Suppressor macrophage treated with lipopolysaccharide for 4 hours (primary cell): ENCODE results near the gene UPK1A.
"Not testable (repeated sequence)": the region's sequence is repeated elsewhere in the genome, so short reads cannot be mapped to it uniquely, and the experiment has no call there.

ENCODE experiments used
- DNase-seq: peaks from one replicate; pipeline ENCODE4 v3.0.0-alpha.2; 2020

Gene UPK1A

DNA sequence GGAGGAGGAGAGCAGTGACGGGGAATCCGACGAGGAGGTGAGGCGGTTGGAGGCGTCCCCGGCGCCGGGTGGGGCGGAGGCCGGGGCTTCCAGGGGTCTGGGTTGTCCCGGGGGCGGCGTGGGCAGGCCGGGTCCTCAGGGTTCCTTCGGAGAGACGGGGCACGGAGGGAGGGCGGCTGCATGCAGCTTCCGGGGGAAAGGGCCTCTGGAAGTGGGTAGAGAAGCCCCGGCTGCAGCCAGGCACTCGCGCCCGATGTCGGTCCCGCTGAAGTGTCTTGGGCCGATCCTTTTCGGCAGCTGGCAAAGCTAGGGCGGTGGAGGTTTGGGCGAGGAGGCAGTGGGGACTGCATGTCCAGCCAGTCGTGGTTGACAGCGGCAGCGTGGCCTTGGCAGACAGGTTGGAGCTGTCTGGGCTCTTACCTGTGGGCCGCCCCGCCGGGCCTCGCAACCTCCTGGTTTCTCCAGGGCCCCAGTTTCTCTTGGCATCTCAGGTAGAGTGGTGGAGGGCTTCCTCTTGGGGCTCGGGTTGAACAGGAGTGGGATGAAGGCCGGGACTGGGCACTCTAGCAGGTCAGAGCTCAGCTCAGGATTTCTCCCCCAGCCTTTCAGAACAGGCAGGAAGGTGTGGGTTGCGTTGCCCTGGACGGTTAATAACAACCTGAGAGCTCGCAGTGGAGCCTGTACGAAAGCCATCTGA lies 52.2 kb downstream of the UPK1A start:
- DNase-seq, result peak; percentile 24

GRCh38 chr19:35719402-35720162 lies 53.3 kb downstream of the UPK1A start:
- no peak for DNase-seq

GRCh38 chr19:35720163-35720524 lies 53.8 kb downstream of the UPK1A start:
- DNase-seq, result no peak

DNA sequence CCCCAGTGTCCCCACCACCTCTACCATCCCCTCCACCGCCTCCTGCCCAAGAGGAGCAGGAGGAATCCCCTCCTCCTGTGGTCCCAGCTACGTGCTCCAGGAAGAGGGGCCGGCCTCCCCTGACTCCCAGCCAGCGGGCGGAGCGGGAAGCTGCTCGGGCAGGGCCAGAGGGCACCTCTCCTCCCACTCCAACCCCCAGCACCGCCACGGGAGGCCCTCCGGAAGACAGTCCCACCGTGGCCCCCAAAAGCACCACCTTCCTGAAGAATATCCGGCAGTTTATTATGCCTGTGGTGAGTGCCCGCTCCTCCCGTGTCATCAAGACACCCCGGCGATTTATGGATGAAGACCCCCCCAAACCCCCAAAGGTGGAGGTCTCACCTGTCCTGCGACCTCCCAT lies 54.3 kb downstream of the UPK1A start:
- DNase-seq, result no peak

- DNase-seq, result no peak
These were observed 55.1 kb downstream of the UPK1A start for GRCh38 chr19:35721374-35721773.

- DNase-seq, result no peak
These were observed 56.1 kb downstream of the UPK1A start for GRCh38 chr19:35722461-35722860.

DNA sequence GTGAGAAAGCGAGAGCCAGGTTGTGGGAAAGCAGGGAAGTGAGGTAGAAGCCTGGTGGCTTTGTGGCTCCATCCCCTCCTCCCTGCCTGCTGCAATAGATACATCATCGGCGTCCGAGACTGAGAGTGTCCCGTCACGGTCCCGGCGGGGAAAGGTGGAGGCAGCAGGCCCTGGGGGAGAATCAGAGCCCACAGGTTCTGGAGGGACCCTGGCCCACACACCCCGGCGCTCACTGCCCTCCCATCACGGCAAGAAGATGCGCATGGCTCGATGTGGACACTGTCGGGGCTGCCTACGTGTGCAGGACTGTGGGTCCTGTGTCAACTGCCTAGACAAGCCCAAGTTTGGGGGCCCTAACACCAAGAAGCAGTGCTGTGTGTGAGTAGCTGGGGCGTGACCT lies 56.6 kb downstream of the UPK1A start:
- no peak for DNase-seq

- DNase-seq, result no peak
These were observed 57.4 kb downstream of the UPK1A start for GRCh38 chr19:35723671-35724070.

DNA sequence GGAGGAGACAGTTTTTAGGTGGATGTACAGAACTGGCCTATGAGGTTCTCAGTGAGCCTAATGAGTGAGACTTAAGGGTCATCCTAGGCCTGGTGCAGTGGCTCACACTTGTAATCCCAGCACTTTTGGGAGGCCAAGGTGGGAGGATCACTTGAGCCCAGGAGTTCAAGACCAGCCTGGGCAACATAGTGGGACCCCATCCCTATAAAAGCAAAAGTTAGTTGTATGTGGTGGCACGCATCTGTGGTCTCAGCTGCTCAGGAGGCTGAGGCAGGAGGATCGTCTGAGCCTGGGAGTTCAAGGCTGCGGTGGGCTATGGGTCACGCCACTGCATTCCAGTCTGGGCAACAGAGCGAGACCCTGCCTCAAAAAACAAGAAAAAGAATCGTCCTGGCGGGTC lies 57.8 kb downstream of the UPK1A start:
- DNase-seq, result not testable (repeated sequence)

DNA sequence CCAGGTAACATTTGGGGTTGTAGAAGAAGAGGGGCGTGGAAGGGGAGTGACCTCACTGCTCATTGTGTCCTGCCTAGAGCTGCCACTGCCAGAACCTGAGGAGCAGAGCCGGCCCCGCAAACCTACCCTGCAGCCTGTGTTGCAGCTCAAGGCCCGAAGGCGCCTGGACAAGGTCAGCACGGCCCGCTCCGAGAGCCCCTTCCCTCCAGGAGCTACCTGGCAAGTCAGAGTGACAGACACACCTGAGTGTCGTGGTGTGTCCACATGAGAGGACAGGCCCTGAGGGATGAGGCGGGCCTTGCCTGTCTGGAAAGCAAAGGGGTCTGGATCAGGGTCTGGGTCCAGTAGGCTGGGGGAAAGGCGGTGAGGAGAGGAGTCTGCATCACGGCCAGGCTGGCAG lies 58.2 kb downstream of the UPK1A start:
- no peak for DNase-seq

GRCh38 chr19:35725216-35725861 lies 59.0 kb downstream of the UPK1A start:
- DNase-seq, result no peak

- no peak for DNase-seq
These were observed 61.0 kb downstream of the UPK1A start for GRCh38 chr19:35727053-35727955.
